GM21737 (cell line): ENCODE measurements around the gene CACNB2.

Experiments
- ATAC-seq: cut with Tn5 transposase; IDR thresholded peaks from one replicate; pipeline ENCODE4 v1.9.1; 2021; ENCODE audit warnings: mild to moderate bottlenecking, moderate library complexity; ENCODE audit not compliant: unreplicated experiment

CACNB2 gene

DNA sequence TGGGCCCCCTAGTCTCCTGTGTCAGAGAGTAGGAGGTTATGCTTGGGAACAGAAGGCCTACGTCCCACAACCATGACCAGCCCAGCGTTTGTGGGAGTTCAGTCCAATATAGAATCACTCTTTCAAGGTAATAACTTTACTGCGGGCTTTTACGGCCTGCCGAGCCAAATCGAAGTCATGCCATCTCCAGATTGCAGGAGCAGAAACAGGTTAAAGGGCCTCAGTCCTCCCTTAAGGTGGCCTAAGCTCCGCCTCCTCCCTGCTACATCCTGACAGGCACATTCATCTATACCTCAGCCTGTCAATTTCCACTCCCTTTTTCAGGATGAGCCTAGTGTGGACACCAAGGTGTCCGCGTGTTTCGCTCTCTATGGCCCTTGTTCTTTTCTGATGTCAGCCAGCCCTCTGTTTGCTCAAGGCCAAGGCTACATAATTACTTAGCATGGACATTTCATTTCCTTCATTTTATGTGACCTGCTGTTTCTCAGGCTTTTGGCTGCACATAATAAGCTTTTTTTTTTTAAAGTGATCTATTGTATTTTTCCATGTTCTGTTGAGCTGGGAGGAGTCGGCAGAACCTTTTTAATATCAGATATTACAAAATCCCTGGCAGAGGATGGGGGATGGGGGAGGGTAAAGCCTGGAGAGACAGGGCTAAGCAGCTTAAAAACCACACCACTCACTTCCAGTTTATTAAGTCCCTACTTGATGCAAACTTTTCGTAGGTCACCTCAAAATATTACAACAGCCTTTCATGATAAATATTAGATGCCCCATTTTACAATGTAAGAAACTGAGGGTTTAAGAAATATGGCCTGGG is 84.6 kb downstream of the CACNB2 start:
- no peak for ATAC-seq

GRCh38 chr10:18226336-18226735 is 86.1 kb downstream of the CACNB2 start:
- ATAC-seq, result no peak

DNA sequence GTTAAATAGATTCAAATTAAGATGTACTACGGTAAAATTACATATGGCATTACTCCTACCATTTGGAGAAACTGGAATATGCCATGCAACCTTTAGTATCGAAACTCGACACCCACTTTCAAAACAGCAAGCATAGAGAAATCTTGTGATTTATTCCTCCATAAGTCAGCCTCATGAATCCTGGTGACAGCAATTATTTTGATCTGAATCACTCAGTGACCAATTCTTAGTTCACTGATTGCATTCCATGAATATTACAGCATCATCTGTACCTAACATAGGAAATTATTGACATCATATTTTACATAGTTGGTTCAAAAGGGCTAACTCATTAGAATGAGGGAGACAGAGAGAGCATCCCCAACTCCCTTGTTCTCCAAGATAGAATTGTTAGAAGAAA is 89.6 kb downstream of the CACNB2 start:
- no peak for ATAC-seq

GRCh38 chr10:18230794-18231193 is 90.6 kb downstream of the CACNB2 start:
- ATAC-seq, result no peak

- ATAC-seq, result no peak
These were observed 91.3 kb downstream of the CACNB2 start for GRCh38 chr10:18231480-18231879.

DNA sequence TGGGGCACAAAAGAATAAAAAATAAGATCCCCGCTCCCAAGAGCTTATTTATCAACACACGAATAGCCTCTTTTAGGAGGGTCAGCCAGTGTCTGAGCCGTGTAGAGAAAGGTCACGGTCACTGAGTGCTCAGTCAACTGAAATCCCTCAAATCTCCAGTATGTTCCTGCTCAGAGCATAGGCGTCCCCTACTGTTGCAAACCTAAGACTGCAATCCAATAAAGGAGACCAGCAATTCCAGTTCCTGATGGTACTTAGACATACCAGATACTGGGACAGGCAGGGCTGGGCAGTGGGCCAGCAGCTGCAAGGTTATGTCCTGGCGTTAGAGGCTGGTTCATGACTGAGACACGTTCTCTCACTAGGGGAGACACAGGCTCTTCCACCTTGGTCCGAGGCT is 93.6 kb downstream of the CACNB2 start:
- ATAC-seq, result no peak

DNA sequence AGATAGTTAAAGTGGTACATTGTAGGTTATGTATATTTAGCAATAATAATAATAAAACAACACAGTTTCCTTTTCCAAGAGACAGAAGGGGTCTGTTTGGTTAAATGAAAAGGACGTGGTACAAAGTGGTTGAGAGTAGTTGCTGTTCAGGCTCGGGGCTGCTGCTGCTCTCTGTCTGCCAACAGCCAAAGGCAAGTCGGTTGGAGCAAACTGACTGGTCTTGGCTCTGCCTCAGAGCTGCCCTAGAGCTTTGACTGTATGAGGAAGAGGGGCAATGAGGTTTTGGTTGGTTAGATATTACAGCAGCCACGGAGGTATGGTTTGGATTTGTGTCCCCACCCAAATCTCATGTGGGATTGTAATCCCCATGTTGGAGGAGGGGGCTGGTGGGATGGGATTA is 95.3 kb downstream of the CACNB2 start:
- ATAC-seq, result no peak

- ATAC-seq, result no peak
These were observed 96.5 kb downstream of the CACNB2 start for GRCh38 chr10:18236756-18237155.

DNA sequence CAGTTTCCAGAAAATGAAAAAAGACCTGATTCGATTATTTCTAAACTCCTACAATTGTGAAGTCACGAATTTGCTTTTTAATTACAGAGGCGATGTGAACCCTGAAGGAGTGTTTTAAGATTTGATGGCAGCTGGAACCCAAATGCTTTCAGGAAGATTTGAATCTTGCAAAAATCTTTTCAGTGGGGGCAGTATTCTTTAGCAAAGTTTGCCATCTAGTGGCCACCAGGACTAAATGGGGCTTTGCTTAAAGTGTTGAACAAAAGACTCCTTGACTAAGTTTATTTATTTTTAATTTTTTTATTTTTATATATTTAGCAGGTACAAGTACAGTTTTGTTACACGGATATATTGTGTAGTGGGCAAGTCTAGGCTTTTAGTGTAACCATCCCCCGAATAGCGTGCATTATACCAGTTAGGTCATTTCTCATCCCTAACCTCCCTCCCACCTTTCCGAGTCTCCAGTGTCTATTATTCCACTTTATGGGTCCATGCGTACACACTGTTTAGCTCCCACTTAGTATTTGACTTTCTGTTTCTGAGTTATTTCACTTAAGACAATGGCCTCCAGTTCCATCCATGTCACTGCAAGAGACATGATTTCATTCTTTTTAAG is 98.8 kb downstream of the CACNB2 start:
- no peak for ATAC-seq

DNA sequence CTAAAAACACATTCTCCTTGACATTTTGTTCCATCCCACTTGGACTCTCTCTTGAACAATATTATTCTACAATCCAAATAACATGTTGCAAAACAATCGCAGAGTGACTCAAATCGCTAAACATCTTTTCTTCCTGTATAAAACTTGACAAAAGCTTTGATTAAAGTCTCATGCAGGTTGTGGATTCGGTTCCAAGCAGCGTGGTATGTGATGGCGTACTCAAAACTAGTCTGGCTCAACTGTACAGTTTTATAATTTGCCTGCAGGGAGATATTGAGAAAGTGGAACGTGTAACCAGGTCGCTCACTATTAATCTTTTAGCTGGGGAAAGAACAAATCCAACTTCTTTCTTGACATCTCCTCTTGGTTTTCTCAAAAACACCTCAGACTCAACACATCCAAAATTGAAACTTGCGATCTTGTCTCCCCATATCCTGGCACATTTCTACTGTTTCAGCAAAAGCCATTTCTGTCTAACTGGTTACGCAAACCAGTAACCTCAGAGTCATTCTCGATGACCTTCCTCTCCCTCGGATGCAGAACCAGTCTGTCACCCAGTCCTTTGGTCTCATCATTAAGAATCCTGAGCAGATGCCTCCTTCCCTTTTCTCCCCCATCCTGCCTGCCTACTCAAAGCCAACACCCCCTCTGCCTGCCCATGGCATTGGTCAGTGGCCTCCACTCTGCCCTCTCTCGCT is 100.1 kb downstream of the CACNB2 start:
- ATAC-seq, result no peak

DNA sequence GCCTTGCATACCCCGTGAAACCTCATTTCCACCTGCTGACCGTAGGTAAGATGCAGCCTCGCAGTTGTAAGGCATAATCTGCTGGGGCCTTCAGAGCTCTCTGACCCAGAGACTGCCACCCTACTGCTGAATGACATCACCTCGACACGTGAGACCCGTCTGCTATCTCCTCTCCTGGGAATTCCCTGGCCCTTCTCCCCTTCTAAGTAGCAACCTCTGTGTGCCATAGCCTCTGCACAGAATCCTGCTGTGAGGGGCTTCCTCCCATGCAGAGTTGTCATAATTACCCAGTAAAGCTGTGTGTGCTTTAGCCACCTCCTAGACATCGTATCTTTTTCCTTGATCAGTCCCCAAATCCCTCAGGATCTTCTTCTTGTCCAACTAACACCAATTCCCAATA is 106.7 kb downstream of the CACNB2 start:
- ATAC-seq, result no peak

GRCh38 chr10:18252086-18252485 is 111.9 kb downstream of the CACNB2 start:
- ATAC-seq, result no peak

- ATAC-seq, result no peak
These were observed 113.9 kb downstream of the CACNB2 start for GRCh38 chr10:18254086-18254485.

DNA sequence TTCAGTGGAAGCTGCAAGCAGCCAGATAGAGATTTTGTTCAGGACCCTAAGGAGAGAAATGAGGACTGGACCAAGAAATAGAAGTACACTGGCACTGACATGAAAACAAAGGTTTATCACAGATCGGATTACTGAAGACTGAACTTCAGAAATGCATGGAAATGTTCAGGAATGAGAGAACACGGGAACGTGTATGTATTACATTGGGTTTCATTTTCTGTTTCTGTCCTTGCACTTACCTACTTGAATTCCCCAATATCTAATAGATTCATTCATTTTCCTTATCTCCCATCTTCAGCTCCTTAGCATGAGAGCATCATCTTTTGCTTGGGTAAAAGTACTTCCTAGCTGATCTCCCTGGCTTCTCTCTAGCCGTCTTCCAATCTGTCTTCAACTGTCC is 114.5 kb downstream of the CACNB2 start:
- ATAC-seq, result no peak

DNA sequence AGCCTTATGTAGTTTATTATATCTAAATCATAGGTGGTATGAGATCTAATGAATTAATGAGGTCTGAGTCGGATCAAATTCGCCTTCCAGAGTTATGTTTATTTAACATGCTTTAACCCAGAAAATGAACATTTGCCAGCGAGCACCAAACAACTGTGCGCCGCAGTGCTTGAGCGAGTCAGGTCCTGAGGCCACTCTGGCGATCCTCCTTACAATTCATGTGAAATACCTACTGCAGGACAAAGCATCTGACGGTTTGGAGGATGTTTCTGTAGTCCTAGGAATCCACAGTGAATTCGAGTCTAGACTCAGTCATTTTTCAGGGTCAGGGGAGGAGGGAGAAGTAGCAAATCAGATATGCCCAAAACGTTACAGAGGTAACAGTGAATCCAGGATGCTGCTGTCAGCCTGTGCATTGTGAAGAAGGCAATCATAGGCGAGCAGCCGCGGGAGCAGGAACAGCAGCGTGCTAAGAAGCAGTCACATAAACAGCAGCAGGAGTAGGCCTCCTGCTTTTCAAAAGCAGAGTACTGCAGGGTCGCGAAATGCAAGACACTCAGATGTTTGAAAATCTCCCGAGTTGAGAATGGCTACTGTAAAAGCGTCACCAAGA is 120.2 kb downstream of the CACNB2 start:
- no peak for ATAC-seq

- no peak for ATAC-seq
These were observed 120.9 kb downstream of the CACNB2 start for GRCh38 chr10:18261063-18261610.

GRCh38 chr10:18261768-18262231 is 121.6 kb downstream of the CACNB2 start:
- ATAC-seq, result no peak

DNA sequence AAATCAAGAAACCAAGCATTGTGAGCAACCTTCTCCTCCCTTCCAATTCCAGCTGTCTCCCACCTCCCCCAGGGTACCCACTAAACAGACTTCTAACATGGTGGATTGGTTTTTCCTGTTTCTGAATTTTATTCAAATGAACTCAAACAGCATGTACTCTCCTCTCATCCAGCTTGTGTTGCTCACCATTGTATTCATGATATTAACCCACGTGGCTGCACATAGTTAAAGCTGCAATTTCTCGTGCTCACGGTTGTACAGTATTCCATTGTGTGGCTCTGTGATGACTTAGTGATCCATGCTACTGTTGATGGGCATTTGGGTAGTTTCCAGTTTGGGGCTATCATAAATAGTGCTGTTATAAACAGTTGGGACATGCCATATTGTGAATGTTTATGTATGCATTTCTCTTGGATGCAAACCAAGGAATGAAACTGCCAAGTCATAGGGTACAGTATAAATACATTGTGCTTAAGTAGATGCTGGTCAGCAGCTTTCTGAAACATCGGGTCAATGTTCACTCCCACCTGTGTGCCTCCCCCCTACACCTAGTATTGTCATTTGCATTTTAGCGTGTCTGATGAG is 124.3 kb downstream of the CACNB2 start:
- no peak for ATAC-seq

GRCh38 chr10:18268005-18268404 is 127.8 kb downstream of the CACNB2 start:
- no peak for ATAC-seq

DNA sequence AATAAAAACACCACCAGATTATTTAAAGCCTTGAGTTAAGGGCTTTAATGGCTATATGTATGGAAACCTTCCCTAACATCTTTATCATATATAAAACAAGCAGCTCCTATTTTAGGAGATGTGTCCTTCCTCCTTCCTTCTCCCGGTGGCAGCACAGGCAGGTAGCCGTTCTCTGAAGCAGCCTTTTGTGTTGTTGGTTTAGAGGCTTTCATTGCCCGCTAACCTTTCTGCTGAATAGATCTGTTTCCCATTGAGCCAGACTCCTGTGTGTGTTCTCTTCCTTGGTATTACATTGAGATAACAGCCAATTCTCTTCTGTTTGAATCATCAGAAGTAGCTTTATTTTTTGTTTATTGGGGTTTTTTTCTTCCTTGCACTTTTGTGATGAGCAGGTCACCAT is 131.3 kb downstream of the CACNB2 start:
- ATAC-seq, result no peak

- no peak for ATAC-seq
These were observed 132.8 kb downstream of the CACNB2 start for GRCh38 chr10:18273039-18273438.
